ENCODE measurements around the gene TP53I13. TPM values are rescaled to one million over a fixed set of nuclear protein-coding genes. Genes with fewer than 3 reads are reported as not detected.

The TP53I13 gene
- total and polyA plus RNA-seq, 12 donors, result 24.0 to 106 (median 34.4) TPM

GRCh38 chr17:29613856-29614255, 45.4 kb downstream of the TP53I13 start:
- H3K27me3 ChIP-seq, result peaks cover 0 to 36% (median 0%) of the 10 kb centered on the region in 7 donors
- TF ChIP-seq CTCF (IDR thresholded peaks at IDR 0.05), result no peak
- intact Hi-C loops (cut with DNase I), result loop anchor here in 3 of 10 donors (5.0 to 10.0 kb wide), 3 partner anchors 37 to 321 kb away; partner anchors contain the start of gene SSH2 (in 1 of the 3)
- peak overlapping the region in 7 of 10 donors; percentile 11 to 48 (median 33) for H3K27ac ChIP-seq
- peaks cover 14 to 63% (median 51%) of the 10 kb centered on the region in 9 donors for H3K4me1 ChIP-seq
- DNase-seq (no peak), ATAC-seq (peak in 2 of 8 donors; percentile 0 to 2)
- no peaks in the 10 kb centered on the region for H3K9me3 ChIP-seq
- H3K36me3 ChIP-seq, result peaks cover 0 to 11% (median 0%) of the 10 kb centered on the region in 9 donors
- WGBS, 2 donors, result 23 to 24% methylated on average over 13 of the region's 13 CpGs
- peak overlapping the region in 9 of 10 donors; percentile 11 to 53 (median 44) for H3K4me3 ChIP-seq

- Histone ChIP-seq H3K4me1 (peaks cover 14 to 69% (median 56%) of the 10 kb centered on the region in 9 donors), H3K27me3 (peaks cover 0 to 42% (median 0%) of the 10 kb centered on the region in 7 donors), H3K27ac (no peak overlapping the region), H3K36me3 (peaks cover 0 to 6% (median 0%) of the 10 kb centered on the region in 9 donors), H3K9me3 (no peaks in the 10 kb centered on the region), H3K4me3 (peak overlapping the region in 1 of 10 donors; percentile 59)
- DNase-seq (no peak), ATAC-seq (no peak)
- 83 to 84% methylated on average over 16 of the region's 16 CpGs for WGBS, 2 donors
- intact Hi-C loops (cut with DNase I), result loop anchor here in 5 of 10 donors (5.0 to 10.0 kb wide), 5 partner anchors 37 to 320 kb away; partner anchors contain the start of gene SSH2 (in 2 of the 5)
- TF ChIP-seq CTCF (IDR thresholded peaks at IDR 0.05), result no peak
Measured at GRCh38 chr17:29614349-29615047, 46.0 kb downstream of the TP53I13 start.

- TF ChIP-seq CTCF (IDR thresholded peaks at IDR 0.05), result no peak
- H3K27me3 ChIP-seq, result peaks cover 0 to 43% (median 0%) of the 10 kb centered on the region in 7 donors
- H3K4me1 ChIP-seq, result peaks cover 14 to 74% (median 59%) of the 10 kb centered on the region in 9 donors
- H3K36me3 ChIP-seq, result peaks cover 0 to 5% (median 0%) of the 10 kb centered on the region in 9 donors
- H3K9me3 ChIP-seq, result no peaks in the 10 kb centered on the region
- peak overlapping the region in 2 of 10 donors; percentile 13 to 71 for H3K27ac ChIP-seq
- 57 to 58% methylated on average over 15 of the region's 15 CpGs for WGBS, 2 donors
- peak overlapping the region in 6 of 10 donors; percentile 49 to 60 (median 54) for H3K4me3 ChIP-seq
- no peak for DNase-seq
- no peak for ATAC-seq
- intact Hi-C loops (cut with DNase I), result loop anchor here in 4 of 10 donors (5.0 to 10.0 kb wide), 4 partner anchors 160 to 320 kb away; partner anchors contain the start of gene SSH2 (in 2 of the 4)
Measured at GRCh38 chr17:29615048-29615385, 46.5 kb downstream of the TP53I13 start.

GRCh38 chr17:29615492-29616299, 47.2 kb downstream of the TP53I13 start:
- TF ChIP-seq CTCF (IDR thresholded peaks at IDR 0.05), result peak in 1 of 9 donors; percentile 15
- ATAC-seq (peak; percentile 28 to 79 (median 64)), DNase-seq (peak; percentile 75 to 86)
- intact Hi-C loops (cut with DNase I), result loop anchor here in 4 of 10 donors (5.0 to 10.0 kb wide), 4 partner anchors 159 to 319 kb away; partner anchors contain the start of gene SSH2 (in 2 of the 4)
- 21 to 32% methylated on average over 74 of the region's 74 CpGs for WGBS, 2 donors
- H3K27ac ChIP-seq, result peak overlapping the region in 4 of 10 donors; percentile 26 to 71 (median 36)
- H3K9me3 ChIP-seq, result no peaks in the 10 kb centered on the region
- peaks cover 0 to 5% (median 0%) of the 10 kb centered on the region in 9 donors for H3K36me3 ChIP-seq
- peaks cover 14 to 81% (median 65%) of the 10 kb centered on the region in 9 donors for H3K4me1 ChIP-seq
- peaks cover 0 to 43% (median 0%) of the 10 kb centered on the region in 7 donors for H3K27me3 ChIP-seq
- H3K4me3 ChIP-seq, result peak overlapping the region; percentile 14 to 60 (median 50)

All from heart right ventricle (tissue), 16 donors.